Astrocyte (in vitro differentiated cells and primary cell): ENCODE data around the gene RMI2.

Source experiments
- EZH2 ChIP-seq: IDR thresholded peaks from 2 replicates; pipeline ENCODE4 v1.6.1; 2012; ENCODE audit warnings: mild to moderate bottlenecking, low read length, inconsistent platforms; ENCODE audit not compliant: insufficient read depth
- TF ChIP-seq, protein P1 (sequence below): IDR thresholded peaks from 2 replicates; pipeline ENCODE4 v1.5.1; 2011; ENCODE audit warnings: low read depth, mild to moderate bottlenecking, inconsistent platforms, low read length, moderate library complexity; ENCODE audit not compliant: insufficient read depth

DNA sequence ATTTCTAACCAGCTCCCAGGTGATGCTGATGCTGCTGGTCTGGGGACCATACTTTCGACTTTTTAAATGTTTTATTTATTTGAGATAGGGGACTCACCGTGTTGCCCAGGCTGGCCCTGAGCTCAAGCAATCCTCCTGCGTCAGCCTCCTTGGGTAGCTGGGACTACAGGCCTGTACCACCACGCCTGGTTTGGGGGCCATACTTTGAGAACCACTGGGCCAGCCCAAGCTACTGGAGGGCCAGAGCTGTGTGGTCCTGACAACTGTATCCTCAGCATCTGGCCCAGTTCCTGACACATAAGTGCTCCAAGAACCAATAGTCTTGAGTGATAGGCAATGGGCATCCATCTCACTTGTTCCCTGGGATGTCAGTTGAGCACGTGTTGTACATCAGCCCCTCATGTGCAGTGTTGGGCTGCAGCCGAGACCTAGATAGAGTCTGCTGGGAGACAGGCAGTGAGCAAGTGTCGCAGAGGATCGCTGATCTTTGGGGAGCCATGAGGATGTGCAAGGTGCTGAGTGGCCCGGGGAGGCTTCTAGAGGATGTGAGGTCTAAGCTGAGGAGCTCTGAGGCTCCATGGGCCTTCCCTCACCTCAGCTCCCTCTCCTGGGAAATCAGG, 1.6 kb downstream of the RMI2 start:
- TF ChIP-seq, protein P1, sequence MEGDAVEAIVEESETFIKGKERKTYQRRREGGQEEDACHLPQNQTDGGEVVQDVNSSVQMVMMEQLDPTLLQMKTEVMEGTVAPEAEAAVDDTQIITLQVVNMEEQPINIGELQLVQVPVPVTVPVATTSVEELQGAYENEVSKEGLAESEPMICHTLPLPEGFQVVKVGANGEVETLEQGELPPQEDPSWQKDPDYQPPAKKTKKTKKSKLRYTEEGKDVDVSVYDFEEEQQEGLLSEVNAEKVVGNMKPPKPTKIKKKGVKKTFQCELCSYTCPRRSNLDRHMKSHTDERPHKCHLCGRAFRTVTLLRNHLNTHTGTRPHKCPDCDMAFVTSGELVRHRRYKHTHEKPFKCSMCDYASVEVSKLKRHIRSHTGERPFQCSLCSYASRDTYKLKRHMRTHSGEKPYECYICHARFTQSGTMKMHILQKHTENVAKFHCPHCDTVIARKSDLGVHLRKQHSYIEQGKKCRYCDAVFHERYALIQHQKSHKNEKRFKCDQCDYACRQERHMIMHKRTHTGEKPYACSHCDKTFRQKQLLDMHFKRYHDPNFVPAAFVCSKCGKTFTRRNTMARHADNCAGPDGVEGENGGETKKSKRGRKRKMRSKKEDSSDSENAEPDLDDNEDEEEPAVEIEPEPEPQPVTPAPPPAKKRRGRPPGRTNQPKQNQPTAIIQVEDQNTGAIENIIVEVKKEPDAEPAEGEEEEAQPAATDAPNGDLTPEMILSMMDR: no peak
- TF ChIP-seq EZH2: no peak
